Calu3 (cell line): ENCODE results near the gene TSR3. TPM values are rescaled to one million over a fixed set of nuclear protein-coding genes. Genes with fewer than 3 reads are reported as not detected.
A peak's percentile ranks its signal among the peaks of the same experiment; 100 is the strongest.

ENCODE experiments used
- BruUV-seq: library from RNA; stranded (reverse); fragments of 400-500 nt; replicated peaks from 2 replicates; lab custom pipeline; 2021; lab: Mats Ljungman, UMichigan
- CTCF ChIA-PET: fragments of 300-600 bp; sonication (Branson Sonifier 250); formaldehyde crosslinking; loops from one replicate; lab custom pipeline; 2022; ENCODE audit warnings: antibody characterized with exemption; lab: Charles Lee
- DNase-seq: peaks from one replicate; pipeline ENCODE4 v3.0.0; 2022
- H3K27ac Mint-ChIP-seq: one replicate; pipeline ENCODE4 v1.8.0; 2022; ENCODE audit warnings: mixed read lengths; ENCODE audit not compliant: unreplicated experiment
- H3K27me3 Mint-ChIP-seq: one replicate; pipeline ENCODE4 v1.8.0; 2022; ENCODE audit warnings: mixed read lengths; ENCODE audit not compliant: unreplicated experiment
- H3K36me3 Mint-ChIP-seq: one replicate; pipeline ENCODE4 v1.8.0; 2022; ENCODE audit warnings: mild to moderate bottlenecking, moderate library complexity, mixed read lengths; ENCODE audit not compliant: insufficient read depth, unreplicated experiment
- H3K4me1 Mint-ChIP-seq: one replicate; pipeline ENCODE4 v1.8.0; 2022; ENCODE audit warnings: mild to moderate bottlenecking, low read depth, mixed read lengths; ENCODE audit not compliant: unreplicated experiment
- H3K4me3 Mint-ChIP-seq: one replicate; pipeline ENCODE4 v1.8.0; 2022; ENCODE audit warnings: mild to moderate bottlenecking, low read depth, moderate library complexity, mixed read lengths; ENCODE audit not compliant: unreplicated experiment
- H3K9me3 Mint-ChIP-seq: one replicate; pipeline ENCODE4 v1.8.0; 2022; ENCODE audit warnings: low read depth, mixed read lengths; ENCODE audit not compliant: unreplicated experiment
- CTCF ChIP-seq: fragments of 200-600 bp; IDR thresholded peaks from one replicate; pipeline ENCODE4 v1.8.0; 2022; ENCODE audit warnings: antibody characterized with exemption; ENCODE audit not compliant: unreplicated experiment
- intact Hi-C: fragments of 100-400 bp; cut with micrococcal nuclease; formaldehyde crosslinking; loops from one replicate; pipeline ENCODE4 v1.10.0; 2022; ENCODE audit not compliant: unreplicated experiment
- total RNA-seq: library from RNA; stranded (reverse); gene quantifications from 2 replicates; pipeline ENCODE4 v1.2.3, GENCODE V29; 2022

TSR3 gene
- total RNA-seq, 1 experiment from 2014 or later = 59.4 TPM

- no TSS peak for BruUV-seq
- Mint-ChIP-seq H3K9me3 (no peaks in the 10 kb centered on the region), H3K4me1 (peaks cover 16% of the 10 kb centered on the region), H3K4me3 (peak overlapping the region; percentile 73), H3K27me3 (no peaks in the 10 kb centered on the region), H3K36me3 (peaks cover 26% of the 10 kb centered on the region), H3K27ac (peak overlapping the region; percentile 82)
- intact Hi-C loops = no loop called here
- CTCF ChIA-PET = interaction anchor here (0.6 to 1.7 kb wide), 4 partner anchors 14 to 242 kb away, joined by 3 to 5 read pairs (median 4); no protein-coding TSS in a partner anchor
- no peak for TF ChIP-seq CTCF
- DNase-seq = peak; percentile 76
Measured at GRCh38 chr16:1379304-1380076, 27.8 kb upstream of the TSR3 start.

GRCh38 chr16:1378804-1379303, 27.2 kb upstream of the TSR3 start:
- no peaks in the 10 kb centered on the region for H3K9me3 Mint-ChIP-seq

GRCh38 chr16:1378087-1378803, 26.6 kb upstream of the TSR3 start:
- CTCF ChIA-PET = interaction anchor here (0.6 to 1.7 kb wide), 2 partner anchors 13 to 15 kb away, joined by 3 to 4 read pairs; no protein-coding TSS in a partner anchor
- TSS peak; percentile 84 for BruUV-seq
- DNase-seq = no peak
- H3K4me1 Mint-ChIP-seq = peaks cover 16% of the 10 kb centered on the region
- no peaks in the 10 kb centered on the region for H3K9me3 Mint-ChIP-seq
- H3K27ac Mint-ChIP-seq = peak overlapping the region; percentile 75
- intact Hi-C loops = no loop called here
- H3K4me3 Mint-ChIP-seq = peak overlapping the region; percentile 73
- H3K36me3 Mint-ChIP-seq = peaks cover 28% of the 10 kb centered on the region
- no peaks in the 10 kb centered on the region for H3K27me3 Mint-ChIP-seq
- no peak for TF ChIP-seq CTCF

More at GRCh38 chr16:1378804-1379303, 27.2 kb upstream of the TSR3 start:
- H3K4me3 Mint-ChIP-seq = peak overlapping the region; percentile 73
- intact Hi-C loops = no loop called here
- peaks cover 16% of the 10 kb centered on the region for H3K4me1 Mint-ChIP-seq
- CTCF ChIA-PET = interaction anchor here (1.7 kb wide), 1 partner anchor 13 kb away, joined by 4 read pairs; no protein-coding TSS in a partner anchor
- peaks cover 28% of the 10 kb centered on the region for H3K36me3 Mint-ChIP-seq
- BruUV-seq = no TSS peak
- no peaks in the 10 kb centered on the region for H3K27me3 Mint-ChIP-seq
- no peak for TF ChIP-seq CTCF
- peak overlapping the region; percentile 75 for H3K27ac Mint-ChIP-seq
- peak; percentile 77 for DNase-seq

GRCh38 chr16:1377406-1378010, 25.8 kb upstream of the TSR3 start:
- H3K9me3 Mint-ChIP-seq = no peaks in the 10 kb centered on the region
- intact Hi-C loops = no loop called here
- no peaks in the 10 kb centered on the region for H3K27me3 Mint-ChIP-seq
- no peak for TF ChIP-seq CTCF
- H3K4me3 Mint-ChIP-seq = peak overlapping the region; percentile 73
- H3K27ac Mint-ChIP-seq = no peak overlapping the region
- peaks cover 28% of the 10 kb centered on the region for H3K36me3 Mint-ChIP-seq
- no TSS peak for BruUV-seq
- CTCF ChIA-PET = interaction anchor here (0.6 to 1.7 kb wide), 2 partner anchors 12 to 14 kb away, joined by 3 to 4 read pairs; no protein-coding TSS in a partner anchor
- no peak for DNase-seq
- H3K4me1 Mint-ChIP-seq = peaks cover 16% of the 10 kb centered on the region
